ENCODE measurements around the gene FRMD5. TPM values are rescaled to one million over a fixed set of nuclear protein-coding genes. Genes with fewer than 3 reads are reported as not detected.
"Not testable (repeated sequence)": the region's sequence is repeated elsewhere in the genome, so short reads cannot be mapped to it uniquely, and the experiment has no call there.

Gene FRMD5
- total RNA-seq, 1 donor from 2014 or later: 1.2 TPM

DNA sequence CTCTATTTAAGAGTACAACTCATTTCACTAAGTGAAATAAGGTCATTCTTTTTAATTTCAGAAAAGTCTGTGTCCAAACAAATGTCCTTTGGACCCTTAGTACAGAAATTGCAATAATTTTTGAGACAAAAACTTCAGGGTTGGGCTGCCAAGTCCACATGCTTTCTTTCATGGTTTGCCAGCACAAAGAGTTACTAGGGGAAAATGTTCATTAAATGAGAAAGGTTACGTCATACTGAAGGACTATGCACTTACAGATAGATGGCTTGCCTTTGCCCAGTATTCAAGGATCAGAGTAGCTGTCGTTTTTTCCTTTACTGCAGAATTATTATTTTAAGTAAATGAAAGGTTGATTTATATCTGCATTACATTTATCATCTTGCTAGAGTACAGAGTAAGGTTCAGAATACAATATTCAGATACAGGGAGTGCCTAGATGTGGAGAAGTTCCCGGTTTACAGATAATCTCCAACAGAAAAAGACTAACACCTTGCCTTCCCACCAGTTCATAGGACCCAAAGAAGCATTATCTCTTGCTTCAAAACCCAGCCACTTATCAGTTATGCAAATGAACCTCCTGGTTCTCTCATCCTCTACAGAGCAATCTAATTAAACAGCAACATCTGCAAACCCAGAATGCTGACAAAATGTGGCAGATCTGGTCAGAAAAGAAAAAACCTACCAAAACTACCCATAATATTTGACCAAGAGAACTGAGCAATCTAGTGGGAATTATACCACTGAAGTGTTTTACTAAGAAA is 179.3 kb downstream of the FRMD5 start:
- H3K27ac ChIP-seq: no peak overlapping the region
- no peaks in the 10 kb centered on the region for H3K4me1 ChIP-seq
- no peak for TF ChIP-seq CTCF (IDR thresholded peaks at IDR 0.05)
- H3K36me3 ChIP-seq: no peaks in the 10 kb centered on the region
- ATAC-seq (no peak), DNase-seq (no peak)
- no peak overlapping the region for H3K4me3 ChIP-seq
- H3K27me3 ChIP-seq: no peaks in the 10 kb centered on the region
- intact Hi-C loops (cut with DNase I): no loop called here
- H3K9me3 ChIP-seq: no peaks in the 10 kb centered on the region

DNA sequence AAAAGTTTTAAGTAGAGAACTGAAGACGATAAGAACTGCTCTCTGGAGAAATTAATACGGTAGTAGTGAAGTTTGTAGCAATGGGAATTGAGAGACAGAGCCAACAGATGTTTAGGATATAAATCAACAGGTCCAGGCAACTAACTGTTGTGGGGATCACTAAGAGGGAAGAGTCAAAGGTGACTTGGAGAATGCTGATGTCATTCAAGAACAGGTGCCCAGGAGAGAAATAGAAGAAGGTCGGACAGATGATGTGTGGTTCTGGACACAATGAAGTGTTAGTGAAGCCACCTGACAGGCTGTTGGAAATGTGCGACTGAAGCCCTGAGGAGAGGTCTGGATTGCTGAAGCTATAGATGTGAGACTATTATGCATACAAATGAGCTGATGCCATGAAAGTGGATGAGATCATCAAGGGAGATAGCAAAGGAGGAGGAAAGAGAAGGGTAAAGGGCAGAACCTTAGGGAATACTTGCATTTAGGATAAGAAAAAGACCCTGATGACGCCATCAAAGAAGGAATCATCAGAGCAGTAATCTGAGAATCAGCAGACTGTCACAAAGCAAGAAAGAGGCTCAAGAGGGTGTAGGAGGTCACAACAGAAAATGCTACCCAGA is 183.7 kb downstream of the FRMD5 start:
- intact Hi-C loops (cut with DNase I): no loop called here
- no peaks in the 10 kb centered on the region for H3K4me1 ChIP-seq
- no peaks in the 10 kb centered on the region for H3K9me3 ChIP-seq
- TF ChIP-seq CTCF (IDR thresholded peaks at IDR 0.05): no peak
- no peaks in the 10 kb centered on the region for H3K36me3 ChIP-seq
- ATAC-seq (no peak), DNase-seq (no peak)
- H3K27me3 ChIP-seq: peaks cover 4% of the 10 kb centered on the region
- H3K27ac ChIP-seq: no peak overlapping the region
- no peak overlapping the region for H3K4me3 ChIP-seq

DNA sequence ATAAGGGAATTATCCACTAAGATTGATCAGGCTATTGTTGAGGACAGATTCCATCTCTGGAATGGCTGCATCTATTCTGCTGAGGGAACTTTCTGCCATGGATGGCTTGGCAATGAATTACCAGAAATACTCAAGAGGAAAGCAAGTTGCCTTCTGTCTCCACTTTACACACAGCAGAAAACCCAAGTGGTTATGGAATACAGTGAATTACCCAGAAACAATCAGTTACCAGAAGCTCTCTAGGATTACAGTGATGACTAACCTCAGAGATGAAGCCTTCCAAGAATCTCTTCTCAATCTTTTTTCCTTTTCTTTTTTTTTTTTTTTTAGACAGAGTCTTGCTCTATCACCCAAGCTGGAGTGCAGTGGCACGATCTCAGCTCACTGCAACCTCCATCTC is 185.0 kb downstream of the FRMD5 start:
- Histone ChIP-seq H3K4me1 (no peaks in the 10 kb centered on the region), H3K9me3 (no peaks in the 10 kb centered on the region), H3K27ac (no peak overlapping the region), H3K36me3 (no peaks in the 10 kb centered on the region), H3K27me3 (peaks cover 4% of the 10 kb centered on the region), H3K4me3 (no peak overlapping the region)
- no peak for TF ChIP-seq CTCF (IDR thresholded peaks at IDR 0.05)
- DNase-seq: no peak
- no peak for ATAC-seq
- intact Hi-C loops (cut with DNase I): no loop called here

DNA sequence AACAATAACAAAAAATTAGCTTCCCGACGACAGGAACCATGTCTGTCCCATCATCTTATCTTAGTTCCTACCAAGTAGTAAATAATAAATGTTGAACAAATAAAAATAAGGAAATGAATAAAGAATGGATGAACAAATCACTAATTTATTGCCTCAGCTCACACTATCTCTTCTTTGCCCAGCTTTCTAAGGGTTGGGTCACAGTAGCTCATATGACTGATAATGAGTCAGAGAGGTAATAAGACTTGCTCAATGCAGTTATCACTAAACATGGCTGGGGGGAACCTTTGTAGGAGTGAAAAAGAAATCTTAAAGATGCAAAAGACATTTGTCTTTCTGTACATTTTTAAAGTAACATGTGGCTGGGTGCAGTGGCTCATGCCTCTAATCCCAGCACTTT is 186.0 kb downstream of the FRMD5 start:
- no peak for DNase-seq
- intact Hi-C loops (cut with DNase I): no loop called here
- H3K27me3 ChIP-seq: peaks cover 4% of the 10 kb centered on the region
- ATAC-seq: no peak
- H3K9me3 ChIP-seq: no peaks in the 10 kb centered on the region
- H3K27ac ChIP-seq: no peak overlapping the region
- H3K4me1 ChIP-seq: no peaks in the 10 kb centered on the region
- H3K4me3 ChIP-seq: no peak overlapping the region
- TF ChIP-seq CTCF (IDR thresholded peaks at IDR 0.05): no peak
- H3K36me3 ChIP-seq: no peaks in the 10 kb centered on the region

GRCh38 chr15:44000248-44000647 is 194.8 kb downstream of the FRMD5 start:
- not testable (repeated sequence) for DNase-seq

DNA sequence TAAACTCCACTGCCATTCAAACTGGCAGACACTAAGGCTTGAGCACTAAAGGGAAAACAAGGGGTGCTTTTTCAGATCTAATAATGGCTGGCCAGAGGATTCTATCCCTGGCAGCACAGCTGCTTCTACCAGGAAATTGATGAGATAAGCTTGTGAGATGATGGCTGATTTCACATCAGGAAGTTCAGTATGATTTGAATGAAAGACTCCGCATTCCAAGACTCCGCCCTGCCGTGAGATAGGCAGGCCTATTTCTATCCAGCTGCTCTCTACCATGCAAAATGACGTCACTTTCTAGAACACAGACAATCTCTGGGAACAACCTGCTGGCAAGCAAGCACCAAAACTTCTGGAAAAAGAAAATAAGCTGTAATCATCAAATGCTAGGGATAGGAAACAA is 196.5 kb downstream of the FRMD5 start:
- DNase-seq (no peak), ATAC-seq (peak; percentile 38)
- Histone ChIP-seq H3K27ac (no peak overlapping the region), H3K4me1 (peaks cover 10% of the 10 kb centered on the region), H3K9me3 (no peaks in the 10 kb centered on the region), H3K27me3 (no peaks in the 10 kb centered on the region), H3K36me3 (no peaks in the 10 kb centered on the region), H3K4me3 (no peak overlapping the region)
- TF ChIP-seq CTCF (IDR thresholded peaks at IDR 0.05): no peak
- intact Hi-C loops (cut with DNase I): no loop called here

More at GRCh38 chr15:44000248-44000647, 194.8 kb downstream of the FRMD5 start:
- H3K4me3 ChIP-seq; H3K27ac ChIP-seq; intact Hi-C loops (cut with DNase I); H3K27me3 ChIP-seq; ATAC-seq; H3K9me3 ChIP-seq; H3K36me3 ChIP-seq; H3K4me1 ChIP-seq: not testable (repeated sequence)

All from upper lobe of right lung (tissue), 1 donor.